Subcutaneous adipose tissue (tissue), 4 donors: ENCODE measurements around the gene RPUSD4. TPM values are rescaled to one million over a fixed set of nuclear protein-coding genes. Genes with fewer than 3 reads are reported as not detected.

Experiments used
- CTCF ChIP-seq: fragments of 450-650 bp; IDR thresholded peaks from one replicate; pipeline ENCODE4 v1.5.1; 2016; ENCODE audit warnings: low read depth, mild to moderate bottlenecking, control low read depth, antibody characterized with exemption, moderate library complexity
- total RNA-seq, 4 donors: library from RNA; depleted of rRNA; stranded (reverse); fragments of >200 nt; gene quantifications; one replicate each; pipeline ENCODE4 v1.1.0, GENCODE V29; 2016

The RPUSD4 gene
- total RNA-seq, 4 donors from 2014 or later = 13.7 to 35.4 (median 26.7) TPM

GRCh38 chr11:126186708-126187529 lies 24.5 kb downstream of the RPUSD4 start:
- TF ChIP-seq CTCF = no peak

- TF ChIP-seq CTCF = no peak
Measured at GRCh38 chr11:126186025-126186698, 25.3 kb downstream of the RPUSD4 start.

- no peak for TF ChIP-seq CTCF
Measured at GRCh38 chr11:126185259-126186024, 26.0 kb downstream of the RPUSD4 start.

- TF ChIP-seq CTCF = no peak
Measured at GRCh38 chr11:126182787-126183445, 28.5 kb downstream of the RPUSD4 start.

- TF ChIP-seq CTCF = no peak
Measured at GRCh38 chr11:126181939-126182730, 29.3 kb downstream of the RPUSD4 start.

DNA sequence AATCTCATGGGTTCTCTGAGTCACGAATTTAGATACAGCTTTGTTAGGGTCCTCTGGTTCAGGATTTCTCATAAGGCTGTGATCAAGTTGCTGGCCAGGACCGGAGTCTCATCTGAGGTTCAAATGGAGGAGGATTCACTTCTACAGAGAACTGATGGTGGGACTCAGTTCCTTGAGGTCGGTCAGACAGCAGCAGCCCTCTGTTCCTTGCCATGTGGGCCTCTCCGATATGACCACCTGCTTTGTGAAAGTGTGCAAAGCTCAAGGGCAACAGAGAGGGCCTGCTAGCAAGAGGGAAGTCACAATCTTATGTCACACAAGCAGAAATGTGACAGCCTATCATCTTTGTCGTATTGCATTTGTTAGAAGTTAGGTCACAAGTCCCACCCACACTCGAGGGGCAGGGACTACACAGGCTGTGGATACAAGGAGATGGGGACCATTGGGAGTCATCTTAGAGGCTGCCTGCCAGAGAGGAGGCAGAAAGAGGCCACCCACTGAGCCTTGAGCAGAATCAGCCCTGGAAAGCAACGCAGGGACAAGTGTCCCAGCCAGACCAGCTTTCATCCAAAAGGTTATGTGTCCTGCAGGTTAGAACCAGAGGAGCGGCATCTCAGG lies 34.5 kb downstream of the RPUSD4 start:
- no peak for TF ChIP-seq CTCF
